ENCODE data around the gene ZNF664.

ZNF664 gene

DNA sequence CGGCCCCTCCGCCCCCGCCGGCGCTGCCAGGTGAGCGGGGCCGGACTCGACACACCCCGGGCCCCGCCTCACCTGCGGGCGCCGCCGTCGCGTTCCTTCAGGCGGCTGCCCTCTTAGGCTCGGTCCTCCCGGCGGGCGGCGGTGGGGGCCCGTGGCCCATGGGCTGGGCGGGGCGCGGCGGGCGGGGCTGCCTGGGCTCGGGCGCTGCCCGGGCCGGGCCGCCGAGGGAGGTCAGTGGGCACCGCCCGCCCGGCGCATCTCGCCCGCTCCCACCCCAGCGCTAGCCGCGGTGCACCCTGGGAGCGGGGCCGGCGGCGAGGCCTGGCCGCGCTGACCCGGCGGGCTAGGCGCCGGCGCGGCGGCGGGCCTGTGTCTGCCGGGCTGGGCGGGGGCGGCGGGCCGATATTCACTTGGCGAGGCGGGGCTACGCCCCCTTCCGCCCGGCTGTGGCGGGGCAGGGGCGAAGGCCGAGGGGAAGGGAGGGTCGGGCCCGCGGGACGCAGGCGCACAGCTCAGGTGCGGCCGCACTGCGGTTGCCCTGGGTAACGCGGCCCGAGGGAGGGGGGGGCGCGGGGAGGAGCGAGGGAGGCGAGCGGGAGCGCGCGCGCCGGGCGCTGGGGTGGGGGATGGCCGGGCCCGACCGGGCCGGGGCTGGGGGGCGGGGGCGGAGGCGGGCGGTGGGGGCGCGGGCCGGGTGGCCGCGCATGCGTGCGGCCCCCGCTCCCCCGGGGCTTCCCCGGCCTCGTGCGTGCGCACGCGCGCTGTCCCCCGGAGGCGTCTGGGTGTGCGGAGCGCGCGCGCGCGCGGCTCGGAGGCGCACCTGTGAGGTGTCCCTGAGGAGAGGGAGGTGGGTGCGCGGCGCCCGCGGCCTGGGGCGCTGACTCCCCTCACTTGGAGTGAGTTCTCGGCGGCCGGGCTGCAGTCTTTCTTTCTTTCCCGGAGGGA is at the start of gene ZNF664, which contains the start of gene CCDC92:
Gene ZNF664, plus strand, starts transcription at position 759 of the 945 bp plus-strand sequence. CDS start 38,930 bp downstream, outside the sequence.
Gene CCDC92, minus strand, starts transcription at position 375 of the 945 bp plus-strand sequence. CDS start 28,526 bp downstream, outside the sequence.
- peak; percentile 94 to 99 for DNase-seq

DNA sequence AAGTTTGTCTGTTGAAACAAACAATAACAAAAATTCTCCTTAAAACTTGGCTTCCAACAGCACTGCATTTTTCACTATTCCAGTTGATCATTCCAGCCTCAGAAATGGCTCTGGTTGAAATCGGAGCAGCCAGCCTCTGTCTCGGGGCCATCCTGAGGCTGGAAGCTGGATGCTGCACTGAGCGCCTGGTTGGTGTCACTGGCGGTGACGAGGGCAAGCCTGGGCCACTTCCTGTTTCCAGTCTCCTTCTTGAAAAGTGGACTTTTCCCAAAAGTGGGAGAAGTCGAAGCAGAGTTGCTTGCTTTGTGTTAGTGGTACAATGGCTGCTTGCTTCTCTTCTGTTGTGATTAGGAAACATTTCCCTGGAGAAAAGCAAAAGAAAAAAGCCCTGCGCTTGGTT is 49.1 kb upstream of the ZNF664 start:
- no peak for DNase-seq

DNA sequence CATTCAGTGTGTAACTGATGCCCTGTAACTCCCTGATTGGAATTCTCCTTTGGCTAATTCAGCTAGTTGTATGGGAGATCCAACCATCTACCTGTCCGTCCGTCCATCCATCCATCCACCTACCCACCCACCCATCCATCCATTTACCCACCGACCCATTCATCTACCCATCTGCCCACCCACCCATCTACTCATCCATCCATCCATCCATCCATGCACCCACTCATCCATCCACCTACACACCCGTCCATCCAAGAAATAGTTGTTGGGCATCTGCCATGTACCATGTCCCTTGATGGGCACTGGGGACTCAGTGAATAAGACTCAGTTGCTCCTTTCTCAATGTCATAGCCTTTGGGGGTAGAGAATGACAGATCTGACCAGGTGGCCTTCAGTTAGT is 48.5 kb upstream of the ZNF664 start:
- DNase-seq, result no peak

DNA sequence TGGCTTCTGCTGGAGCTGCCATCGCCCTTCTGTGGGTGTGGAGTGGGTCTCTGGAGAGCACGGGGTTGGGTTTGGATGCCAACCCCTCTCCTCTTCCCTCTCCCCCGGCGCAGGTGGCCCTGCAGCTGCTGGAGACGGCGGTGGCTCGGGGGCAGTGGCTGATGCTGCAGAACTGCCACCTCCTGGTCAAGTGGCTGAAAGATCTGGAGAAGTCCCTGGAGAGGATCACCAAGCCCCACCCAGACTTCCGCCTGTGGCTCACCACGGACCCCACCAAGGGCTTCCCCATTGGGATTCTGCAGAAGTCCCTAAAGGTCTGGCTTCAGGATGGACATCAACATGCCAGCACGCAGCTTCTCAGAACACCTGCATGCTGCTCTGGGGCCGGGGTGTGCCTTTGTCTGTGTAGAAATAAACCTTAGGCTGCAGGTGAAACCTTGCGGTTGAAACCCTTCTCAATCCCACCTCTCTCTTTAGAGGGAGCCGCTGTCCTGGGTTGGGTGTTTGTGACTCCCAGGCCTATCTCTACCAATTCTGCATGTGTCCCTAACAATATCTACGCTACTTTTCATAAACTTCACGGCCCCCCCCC is 44.6 kb upstream of the ZNF664 start:
- DNase-seq, result peak; percentile 45 to 80

DNA sequence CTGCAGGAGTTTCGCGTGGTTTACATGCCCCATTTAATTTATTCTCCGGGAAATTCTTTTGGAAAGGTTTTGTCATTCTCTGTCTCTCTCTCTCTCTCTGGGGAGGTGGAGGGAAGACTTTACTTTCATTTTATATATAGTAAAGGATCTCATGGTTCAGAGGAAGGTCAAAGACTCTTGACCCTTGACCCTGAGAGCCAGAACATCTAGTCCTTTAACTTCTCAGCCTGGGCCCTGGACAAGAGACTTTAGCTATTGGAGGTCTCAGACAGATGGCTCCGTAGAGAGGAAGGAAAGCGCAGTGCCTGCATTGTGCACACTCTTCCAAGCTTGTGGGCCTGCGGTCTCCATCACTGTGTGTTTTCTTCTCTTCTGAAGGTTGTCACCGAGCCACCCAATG is 44.1 kb upstream of the ZNF664 start:
- no peak for DNase-seq

DNA sequence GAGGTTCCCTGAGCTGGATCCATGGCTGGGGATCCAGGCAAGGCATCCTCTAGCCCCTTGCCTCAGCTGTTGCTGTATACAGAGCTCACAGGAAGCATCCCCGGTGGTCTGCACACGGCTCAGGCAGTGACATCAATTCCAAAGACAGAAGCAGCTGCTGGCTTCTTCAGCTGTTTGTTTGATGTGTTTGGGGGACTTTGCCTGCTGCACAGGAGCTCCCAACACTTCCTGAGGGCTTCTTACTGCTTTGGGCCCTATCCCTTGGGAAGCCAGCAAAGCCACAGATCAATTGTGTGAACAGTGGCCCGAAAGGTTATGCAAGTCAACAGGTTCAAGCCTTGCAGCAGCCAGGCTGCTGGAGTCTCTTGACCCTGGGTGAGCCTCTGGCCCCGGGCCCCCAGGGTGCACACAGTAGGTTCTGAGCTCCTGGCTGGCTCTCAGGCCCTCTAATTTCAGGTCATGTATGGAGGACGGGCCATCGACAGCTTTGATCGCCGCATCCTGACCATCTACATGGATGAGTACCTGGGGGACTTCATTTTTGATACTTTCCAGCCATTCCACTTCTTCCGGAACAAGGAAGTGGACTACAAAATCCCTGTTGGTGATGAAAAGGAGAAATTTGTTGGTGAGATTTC is 43.0 kb upstream of the ZNF664 start:
- no peak for DNase-seq

DNA sequence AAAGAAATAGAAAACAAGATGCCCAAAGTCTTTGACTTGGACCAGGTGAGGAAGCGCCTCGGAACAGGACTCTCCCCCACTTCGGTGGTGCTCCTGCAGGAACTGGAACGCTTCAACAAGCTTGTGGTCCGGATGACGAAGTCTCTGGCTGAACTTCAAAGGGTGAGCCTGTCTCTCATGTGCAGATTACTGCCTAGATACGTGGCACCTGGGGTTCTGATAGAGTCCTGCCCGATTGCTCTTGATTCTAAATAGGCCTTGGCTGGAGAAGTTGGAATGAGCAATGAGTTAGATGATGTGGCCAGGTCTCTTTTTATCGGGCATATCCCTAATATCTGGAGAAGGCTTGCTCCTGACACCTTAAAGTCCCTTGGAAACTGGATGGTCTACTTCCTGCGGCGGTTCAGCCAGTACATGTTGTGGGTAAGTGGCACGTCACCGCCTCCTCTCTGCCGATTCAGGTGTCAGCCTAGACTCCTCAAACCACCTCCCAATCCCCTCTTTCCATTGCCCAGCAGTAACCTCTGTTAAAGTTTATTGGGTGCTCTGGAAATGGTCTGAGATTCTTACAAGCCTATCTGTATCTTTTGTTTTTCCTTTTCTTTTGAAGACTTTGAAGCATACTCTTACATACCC is 41.2 kb upstream of the ZNF664 start:
- DNase-seq, result no peak

DNA sequence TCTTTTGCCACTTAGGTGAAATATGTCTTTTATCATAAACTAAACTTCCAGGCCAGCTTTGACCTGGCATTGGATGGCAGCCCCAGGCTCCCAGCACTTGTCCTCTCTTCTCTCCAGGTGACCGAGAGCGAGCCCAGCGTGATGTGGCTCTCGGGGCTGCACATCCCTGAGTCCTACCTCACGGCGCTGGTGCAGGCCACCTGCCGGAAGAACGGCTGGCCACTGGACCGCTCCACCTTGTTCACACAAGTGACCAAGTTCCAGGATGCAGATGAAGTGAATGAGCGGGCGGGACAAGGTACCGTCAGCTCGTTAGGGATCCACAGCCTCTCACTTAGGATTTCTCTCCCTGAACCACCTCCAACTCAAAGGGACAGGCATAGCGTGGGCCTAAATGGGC is 39.8 kb upstream of the ZNF664 start:
- DNase-seq, result no peak

DNA sequence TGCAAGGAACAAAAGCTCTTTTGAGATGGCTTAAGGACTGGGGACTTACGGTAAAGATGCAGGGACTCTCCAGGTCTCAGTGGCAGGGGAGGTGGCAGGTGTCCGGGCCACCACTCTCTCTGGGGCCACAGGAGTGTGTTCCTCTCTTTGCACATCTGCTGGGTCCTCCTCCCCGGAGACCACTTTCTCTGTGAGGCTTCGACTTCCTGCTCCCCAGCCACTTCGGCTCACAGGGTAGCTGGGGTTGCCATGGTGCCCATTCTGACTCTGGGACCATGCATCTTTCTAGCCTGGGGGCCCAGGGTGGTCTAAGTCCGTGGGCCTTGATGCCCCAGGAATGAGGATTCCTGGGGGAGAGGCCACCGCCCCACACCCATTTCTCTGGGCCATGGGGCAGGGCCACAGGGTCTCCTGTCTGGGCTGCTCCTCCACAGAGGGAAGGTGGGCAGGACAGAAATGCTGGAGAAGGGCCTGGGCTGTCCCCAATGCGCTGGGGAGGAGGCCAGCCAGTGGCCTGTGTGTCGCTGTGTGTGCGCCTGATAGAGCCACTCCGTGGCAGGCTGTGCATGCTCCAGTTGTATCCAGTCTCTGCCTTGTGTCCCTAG is 38.9 kb upstream of the ZNF664 start:
- DNase-seq, result no peak

DNA sequence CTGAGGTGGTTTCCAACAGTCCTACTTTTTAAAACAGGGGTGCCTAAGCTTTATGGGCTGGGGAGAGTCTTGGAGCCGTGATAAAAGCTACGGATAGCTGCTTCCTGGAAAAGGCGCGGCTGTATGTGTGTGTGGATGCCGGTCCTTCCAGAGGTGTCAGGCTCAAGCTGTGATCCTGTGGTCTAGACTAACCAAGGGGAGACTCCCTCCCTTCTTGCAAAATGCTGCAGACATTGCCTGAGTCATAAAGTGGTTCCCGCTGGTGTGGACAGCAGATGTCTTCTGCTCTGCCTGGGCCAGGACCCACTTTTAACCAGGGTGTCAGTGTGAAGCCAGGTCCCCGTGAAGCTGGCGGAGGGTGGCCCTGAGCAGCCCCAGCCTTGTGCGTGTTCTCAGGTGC is 38.2 kb upstream of the ZNF664 start:
- no peak for DNase-seq

DNA sequence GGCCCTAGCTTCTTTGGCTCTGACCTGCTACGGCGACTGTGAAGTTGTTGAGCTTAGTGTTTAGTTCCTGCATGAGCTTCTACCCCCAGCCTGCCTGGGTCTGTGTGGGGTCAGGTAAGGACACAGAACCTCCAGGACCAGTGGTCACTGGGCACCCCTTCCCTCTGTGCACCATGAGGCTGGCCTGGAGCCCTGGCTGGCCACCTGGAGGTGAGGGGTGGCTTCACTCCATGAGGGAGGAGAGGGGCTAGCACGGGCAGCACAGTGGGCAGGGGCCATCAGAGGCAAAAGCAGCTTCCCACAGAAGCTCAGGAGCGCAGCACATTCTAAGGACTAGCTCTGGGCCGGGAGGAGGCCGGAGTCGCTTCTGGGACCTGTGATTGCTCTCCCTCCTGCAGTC is 37.1 kb upstream of the ZNF664 start:
- no peak for DNase-seq

DNA sequence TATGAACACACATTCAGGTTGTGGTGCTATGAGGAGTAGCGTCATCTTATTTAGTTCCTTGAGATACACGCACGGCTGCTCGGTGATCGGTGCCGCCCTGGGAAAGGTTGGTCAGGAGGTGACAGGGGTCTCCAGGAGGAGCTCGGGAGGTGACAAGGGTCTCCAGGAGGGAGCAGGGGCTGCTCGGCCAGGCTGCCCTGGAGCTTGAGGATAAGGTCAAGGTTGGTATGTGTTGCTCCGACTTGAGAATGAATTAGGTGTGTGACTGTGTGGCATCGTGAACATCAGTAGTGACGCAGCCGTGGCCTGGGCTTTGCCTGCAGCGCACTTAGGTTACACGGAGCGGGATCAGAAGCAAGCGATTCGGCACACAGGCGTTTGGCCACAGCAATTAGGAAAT is 36.5 kb upstream of the ZNF664 start:
- no peak for DNase-seq

DNA sequence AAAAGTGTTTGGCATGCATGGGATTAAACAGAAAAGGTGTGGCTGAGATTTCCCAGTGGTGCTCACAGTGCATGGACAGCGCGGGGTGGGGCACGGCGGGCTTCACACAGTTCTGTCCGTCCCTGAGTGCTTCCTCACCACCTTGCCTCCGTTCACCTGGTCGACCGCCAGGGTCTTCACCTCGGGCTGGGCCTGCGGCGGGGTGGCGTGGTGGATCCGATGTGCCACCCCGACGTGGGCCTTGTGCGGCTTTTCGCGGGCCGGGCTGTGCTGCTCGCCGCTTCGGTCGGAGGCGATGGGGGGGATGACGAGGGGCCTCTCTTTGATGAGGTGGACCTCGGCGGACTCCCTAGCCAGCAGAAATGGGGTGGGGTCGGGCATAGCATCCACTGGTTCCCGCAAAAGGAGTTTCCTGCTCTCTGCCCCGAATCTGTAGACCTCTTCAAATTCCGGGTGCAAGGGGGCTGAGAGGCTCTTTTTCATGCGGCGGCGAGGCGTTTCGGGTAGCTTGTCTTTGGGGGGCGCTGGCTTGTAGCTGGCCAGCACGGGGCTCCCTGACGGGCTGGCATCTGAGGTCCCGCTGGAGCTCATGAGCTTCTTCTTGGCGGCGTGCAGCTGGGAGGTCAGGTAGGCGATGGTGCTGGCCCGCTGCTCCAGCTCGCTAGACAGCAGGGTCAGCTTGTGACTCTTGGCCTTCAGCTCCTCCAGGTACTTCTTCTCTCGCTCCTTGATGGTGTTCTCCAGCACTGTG is 35.9 kb upstream of the ZNF664 start:
- no peak for DNase-seq

DNA sequence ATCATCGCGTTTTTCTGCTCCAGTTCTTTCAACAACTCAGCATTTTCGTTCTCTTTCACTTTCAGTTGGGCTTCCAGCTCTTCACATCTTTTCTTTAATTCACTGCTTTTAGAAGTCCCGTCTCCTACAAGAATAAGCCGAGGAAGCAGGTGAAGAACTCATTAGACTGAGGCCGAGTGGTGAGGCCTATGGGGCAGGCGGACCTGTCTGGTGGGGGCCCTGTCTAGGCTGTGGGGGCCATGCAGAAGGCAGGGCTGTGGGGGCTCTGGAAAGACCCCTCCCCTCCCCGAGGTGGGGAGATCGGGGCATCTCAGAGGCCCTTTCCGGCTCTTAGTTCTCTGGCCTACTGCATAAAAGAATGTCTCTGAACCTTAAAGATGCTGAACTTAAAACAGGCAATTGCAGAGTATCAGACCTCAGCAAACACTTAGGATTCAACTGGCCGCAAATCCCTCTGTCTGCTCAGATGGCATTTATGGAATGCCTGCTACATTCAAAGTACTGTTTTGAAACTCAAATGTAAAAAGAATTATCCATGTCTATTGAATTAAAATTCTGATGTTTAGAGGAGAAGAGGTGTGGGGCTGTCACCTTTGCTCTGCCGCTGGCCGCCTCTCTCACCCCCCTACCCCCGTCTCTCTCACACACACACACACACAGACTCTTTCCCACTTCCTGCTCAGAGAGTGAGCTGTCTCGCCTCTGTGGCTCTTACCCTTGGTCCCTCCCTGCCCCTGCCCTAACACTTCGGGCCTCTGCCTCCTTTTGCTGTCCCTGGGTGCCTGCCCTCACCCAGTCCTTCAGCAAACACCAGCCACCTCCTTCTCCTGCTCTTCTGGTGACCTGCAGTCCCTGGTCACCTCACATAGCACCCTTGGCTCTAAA is 35.1 kb upstream of the ZNF664 start:
- no peak for DNase-seq

DNA sequence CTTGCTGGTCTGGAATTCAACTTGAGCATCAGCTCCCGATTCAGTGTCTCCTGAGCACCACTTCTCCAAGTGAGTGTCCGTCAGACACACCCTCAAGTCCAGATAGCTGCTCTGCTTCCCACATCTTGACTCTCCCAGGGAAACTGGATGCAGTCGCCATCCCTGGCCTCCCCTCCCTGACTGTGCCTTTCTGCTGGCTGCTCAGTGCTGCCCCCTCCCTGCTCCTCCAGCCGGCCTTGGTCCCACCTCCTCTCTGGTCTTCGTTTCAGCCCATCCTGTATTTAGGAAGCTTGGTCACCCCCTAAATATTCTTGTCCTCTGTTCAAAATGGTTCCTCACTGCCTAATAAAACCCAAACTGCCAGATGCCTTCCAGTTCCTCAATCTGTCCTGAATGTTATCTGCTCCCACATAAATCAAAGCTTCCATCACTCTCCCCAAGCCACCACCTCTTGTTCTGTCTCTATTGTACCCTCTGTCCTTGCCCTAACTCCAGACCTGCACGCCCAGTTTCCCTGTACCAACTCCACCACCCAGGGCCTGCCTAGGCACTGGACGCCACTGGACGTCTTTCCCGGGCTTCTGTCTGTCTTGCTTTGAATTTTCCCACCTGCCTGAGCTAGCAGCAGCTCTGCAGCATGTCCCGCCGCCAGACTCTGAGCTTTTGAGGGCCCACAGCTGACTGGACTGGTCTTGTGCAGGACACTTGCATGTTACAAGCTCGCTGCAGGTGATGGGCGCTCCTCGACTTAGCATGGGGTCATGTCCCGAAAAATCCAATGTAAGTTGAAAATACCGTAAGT is 34.1 kb upstream of the ZNF664 start:
- no peak for DNase-seq

DNA sequence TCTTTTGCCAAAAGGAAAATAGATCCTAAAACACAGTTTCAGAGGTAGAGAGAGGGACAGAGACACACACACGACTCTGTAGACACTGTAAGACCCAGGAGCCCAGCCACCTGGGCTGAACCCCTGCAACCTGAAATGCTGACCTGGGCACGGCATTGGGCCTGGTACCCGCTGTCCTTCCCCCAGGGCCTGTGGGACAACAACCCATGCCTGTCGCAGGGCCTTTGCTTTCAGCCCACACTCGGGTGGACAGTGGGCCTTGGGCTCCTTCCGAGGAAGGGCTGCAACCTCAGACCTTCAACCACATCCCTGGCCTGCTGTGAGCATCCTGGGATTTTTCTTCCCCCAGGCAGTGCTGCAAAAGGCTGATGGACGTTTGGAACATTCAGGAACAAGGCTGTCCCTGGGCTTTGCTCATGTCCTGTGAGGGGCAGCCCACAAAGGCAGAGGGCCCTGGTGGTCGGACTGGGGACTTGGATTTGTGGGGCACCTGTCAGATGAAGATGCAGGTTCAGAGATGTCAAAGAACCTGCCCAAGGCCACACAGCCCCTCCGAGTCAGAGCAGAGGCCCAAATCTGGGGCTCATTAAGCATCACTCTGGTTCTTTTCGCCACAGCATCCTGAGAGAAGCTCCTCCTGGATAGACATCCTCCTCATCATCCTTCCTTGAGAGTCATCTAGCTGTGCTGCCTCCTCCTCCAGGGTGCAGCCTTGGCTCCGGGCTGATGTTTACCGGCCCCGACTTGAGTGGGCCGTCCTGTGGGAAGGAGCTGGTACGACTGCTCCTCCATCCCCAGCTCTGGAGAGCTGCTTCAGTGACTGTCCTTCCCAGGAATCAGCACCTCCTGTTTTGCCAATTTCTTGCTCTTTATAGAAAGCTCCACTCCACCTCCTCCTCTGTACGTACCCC is 33.0 kb upstream of the ZNF664 start:
- no peak for DNase-seq

DNA sequence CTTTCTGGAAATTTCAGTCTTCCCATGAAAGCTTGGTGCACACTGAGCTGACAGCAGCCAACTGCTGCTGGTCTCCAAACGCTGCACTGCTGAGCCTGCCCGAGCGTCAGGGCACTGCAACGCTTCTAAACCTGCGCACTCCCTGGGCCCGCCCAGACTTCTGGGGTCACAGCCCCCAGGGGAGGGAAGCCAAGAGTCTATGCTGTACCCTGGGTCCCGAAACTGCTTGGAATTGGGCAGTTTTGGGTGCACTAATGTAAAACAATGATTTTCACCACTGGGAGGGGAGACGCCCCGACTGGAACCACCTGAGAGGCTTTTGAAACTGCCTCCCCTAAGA is 32.4 kb upstream of the ZNF664 start:
- DNase-seq, result no peak

DNA sequence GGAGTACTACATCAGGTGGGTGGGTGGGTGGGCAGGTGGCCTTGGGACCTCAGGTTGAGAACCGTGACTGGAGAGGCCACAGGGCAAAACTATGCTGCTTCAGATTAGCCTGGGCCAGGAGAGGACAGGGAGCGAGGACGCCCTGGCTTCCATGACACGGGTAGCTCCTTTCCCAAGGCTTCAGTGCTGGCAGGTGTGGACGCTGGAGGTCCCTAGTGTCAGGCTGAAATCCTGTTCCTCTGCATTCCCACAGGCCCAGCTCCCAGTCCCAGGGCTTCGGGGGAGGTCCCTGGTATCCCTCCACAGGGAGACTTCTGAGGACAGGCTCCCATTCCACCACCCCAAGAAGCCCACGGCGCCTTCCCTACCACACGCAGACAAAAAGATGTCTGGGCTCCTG is 32.0 kb upstream of the ZNF664 start:
- no peak for DNase-seq

DNA sequence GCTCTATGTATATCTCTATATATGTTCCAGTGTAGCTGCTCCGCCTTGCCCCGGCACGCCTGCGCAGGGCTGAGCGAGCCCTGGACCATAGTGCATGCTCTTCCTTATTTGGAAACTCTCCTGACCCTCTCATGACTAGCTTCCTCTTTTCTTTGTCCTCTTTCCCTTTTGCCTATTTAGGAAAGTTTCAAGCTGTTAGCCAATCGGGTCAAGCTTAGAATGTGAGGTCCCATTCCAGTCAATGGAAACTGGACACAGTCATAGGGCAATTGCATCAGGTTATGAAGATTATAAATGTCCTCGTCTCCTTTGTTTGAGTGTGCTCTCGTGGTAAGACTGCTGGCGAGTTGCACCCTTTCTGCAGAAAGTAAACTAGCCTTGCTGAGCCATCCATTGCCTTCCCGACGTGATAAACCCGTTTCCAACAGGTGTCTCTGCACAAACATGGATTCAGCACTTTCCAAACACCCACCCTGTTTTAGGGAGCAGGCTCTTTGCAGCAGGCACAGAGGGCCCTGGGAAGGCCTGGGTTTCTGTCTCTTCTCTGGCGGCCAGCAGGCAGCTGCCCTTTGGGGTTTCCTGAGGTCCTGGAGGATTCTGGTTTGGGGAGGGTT is 31.3 kb upstream of the ZNF664 start:
- DNase-seq, result no peak
